GM18508 (cell line): ENCODE data around the gene COQ5.
A peak's percentile ranks its signal among the peaks of the same experiment; 100 is the strongest.
"Not testable (repeated sequence)": the region's sequence is repeated elsewhere in the genome, so short reads cannot be mapped to it uniquely, and the experiment has no call there.

Experiments
- ATAC-seq: cut with Tn5 transposase; IDR thresholded peaks from one replicate; pipeline ENCODE4 v1.9.1; 2021; ENCODE audit warnings: moderate number of reproducible peaks; ENCODE audit not compliant: insufficient read depth, unreplicated experiment

Gene COQ5

DNA sequence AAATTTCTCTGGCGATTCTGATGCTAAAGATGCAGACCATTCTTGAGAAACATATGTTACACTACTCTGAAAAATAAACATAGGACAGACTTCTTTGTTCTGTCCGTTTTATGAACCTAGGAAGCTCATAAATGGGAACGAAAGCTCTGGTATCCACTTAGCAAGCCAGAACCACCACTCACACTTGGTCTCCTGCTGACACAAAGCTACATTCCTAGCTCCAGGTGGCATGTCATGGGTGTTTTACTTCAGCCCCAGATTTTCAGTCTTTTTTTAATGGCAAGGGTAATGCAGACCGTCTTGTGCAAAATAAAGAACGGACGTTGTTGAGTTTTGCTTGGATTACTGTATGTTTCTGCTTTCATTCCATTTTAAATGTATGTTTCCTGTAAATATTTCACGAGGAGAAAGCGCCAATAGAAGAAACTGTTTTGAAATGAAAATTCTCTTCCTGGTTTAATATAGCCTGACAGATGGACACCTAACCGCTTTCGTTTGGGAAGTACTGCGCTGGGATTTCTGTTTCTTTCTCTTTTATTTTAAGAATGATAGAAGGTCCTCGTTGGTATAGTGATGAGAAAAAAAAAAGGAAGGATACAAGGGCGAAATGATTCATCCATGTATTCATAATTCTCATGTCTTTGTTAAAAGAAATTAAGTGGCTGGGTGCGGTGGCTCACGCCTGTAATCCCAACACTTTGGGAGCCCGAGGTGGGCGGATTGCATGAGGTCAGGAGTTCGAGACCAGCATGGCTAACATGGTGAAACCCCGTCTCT is 871 bp upstream of the COQ5 start:
- no peak for ATAC-seq

DNA sequence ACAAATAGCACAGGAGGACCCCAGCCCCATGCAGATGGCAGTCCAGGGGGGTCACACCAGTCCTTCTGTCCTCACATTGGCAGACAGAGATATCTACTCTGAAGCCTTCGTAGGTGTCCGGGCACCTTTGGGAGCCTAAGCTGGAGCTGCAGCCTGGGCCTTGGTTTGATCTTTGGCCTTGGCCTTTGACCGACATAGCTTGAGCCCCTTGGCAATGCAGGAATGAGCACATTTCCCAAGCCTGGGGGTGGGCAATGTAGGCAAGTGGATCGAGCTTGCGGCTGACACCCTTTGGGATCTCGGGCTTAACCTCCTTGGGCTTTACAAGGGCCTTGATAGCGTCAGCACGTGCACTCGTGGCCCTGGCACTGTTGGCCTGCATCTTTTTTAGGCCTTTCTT is 6.4 kb downstream of the COQ5 start:
- no peak for ATAC-seq

DNA sequence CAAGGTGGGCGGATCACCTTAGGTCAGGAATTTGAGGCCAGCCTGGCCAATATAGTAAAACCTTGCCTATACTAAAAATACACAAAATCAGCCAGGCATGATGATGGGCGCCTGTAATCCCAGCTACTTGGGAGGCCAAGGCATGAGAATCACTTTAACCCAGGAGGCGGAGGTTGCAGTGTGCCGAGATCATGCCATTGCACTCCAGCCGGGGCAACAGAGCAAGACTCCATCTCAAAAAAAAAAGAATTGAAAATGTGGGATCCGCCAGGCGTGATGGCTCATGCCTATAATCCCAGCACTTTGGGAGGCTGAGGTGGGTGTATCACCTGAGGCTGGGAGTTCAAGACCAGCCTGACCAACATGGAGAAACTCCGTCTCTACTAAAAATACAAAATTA is 9.6 kb downstream of the COQ5 start:
- not testable (repeated sequence) for ATAC-seq

DNA sequence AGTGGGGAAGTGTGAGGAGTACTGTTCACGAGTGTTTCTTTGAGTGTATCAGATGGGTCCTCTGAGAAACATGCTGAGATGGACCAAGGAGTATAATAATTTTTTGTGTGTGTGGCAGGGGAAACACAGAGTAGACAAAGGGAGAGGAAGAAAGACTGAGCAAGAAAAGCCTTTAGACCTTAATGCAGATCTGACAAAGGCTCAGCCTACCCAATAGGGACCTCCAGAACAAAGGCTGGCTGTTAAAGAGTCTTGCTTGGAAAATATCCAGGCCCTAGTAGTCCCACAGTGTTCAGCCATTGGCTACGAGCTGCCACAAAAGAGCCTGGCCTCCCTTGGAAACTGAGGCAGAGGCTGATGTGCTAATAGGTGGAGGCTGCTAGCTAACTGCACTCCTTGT is 13.5 kb downstream of the COQ5 start:
- ATAC-seq, result no peak

DNA sequence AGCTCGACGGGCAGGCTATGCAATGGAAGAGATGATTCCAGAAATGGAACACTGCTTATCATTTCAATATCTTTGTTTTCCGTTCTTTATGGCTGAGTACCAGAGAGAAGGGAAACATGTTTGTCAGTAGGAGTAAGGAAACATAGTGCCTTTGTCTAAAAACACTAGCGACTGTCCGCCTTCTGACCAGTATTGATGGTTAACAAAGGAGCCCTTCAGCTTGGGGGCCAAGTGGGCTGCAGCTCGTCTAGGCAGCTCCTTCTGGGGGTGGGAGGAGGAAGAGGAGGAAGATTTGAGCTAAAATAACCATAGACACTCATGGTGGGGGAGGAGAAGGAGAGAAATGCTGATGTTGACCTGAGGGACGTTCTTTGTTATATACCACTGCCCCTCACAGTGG is 15.0 kb downstream of the COQ5 start:
- no peak for ATAC-seq

DNA sequence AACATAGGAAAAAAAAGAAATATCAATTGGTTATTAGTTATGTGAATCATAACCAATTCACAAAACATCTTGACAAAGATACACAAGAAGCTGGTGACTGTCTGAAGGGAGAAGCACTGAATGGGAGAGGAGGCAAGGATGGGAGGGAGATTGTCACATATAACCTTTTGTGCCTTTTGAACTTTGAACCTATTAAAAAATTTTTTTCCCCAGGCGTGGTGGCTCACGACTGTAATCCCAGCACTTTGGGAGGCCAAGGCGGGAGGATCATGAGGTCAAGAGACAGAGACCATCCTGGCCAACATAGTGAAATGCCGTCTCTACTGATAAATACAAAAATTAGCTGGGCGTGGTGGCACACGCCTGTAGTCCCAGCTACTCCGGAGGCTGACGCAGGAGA is 20.4 kb downstream of the COQ5 start:
- ATAC-seq, result no peak

DNA sequence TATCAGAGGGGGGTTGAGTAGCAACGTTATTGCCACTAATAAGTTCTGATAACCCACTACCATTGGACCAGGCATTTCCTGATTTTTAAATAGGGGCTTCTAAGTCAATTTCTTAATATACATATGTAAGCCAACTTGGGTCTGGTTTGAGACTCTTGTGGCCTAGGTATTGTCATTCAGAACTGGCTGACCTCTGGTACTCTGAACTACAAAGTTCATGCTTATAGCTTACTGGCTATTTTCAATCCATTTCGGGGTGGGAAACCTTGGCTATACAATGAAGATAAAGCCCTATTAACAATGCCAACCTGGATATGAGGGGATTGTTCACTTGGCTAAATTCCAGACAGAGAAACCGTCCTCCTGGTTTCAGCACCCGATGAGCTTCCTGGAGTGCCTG is 24.4 kb downstream of the COQ5 start:
- no peak for ATAC-seq

DNA sequence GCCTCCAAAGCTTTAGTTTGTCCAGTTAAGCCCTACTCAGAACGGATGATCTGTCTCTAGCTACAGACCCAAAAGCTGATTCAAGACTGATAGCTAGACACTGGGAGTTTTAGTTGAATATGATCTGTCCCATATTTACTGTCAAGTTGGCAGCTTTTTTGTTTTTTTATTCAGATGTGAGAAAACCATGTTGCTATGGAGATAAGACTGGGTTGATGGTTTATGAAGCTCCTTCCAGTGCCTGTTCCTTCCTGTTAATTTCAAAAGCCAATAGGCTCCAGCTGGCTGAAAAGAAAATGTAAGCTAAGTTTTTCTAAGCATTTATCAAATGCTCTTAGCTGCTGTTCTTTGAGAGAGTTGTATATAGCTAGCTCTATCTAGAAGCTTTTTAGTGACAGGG is 28.4 kb downstream of the COQ5 start:
- ATAC-seq, result no peak

DNA sequence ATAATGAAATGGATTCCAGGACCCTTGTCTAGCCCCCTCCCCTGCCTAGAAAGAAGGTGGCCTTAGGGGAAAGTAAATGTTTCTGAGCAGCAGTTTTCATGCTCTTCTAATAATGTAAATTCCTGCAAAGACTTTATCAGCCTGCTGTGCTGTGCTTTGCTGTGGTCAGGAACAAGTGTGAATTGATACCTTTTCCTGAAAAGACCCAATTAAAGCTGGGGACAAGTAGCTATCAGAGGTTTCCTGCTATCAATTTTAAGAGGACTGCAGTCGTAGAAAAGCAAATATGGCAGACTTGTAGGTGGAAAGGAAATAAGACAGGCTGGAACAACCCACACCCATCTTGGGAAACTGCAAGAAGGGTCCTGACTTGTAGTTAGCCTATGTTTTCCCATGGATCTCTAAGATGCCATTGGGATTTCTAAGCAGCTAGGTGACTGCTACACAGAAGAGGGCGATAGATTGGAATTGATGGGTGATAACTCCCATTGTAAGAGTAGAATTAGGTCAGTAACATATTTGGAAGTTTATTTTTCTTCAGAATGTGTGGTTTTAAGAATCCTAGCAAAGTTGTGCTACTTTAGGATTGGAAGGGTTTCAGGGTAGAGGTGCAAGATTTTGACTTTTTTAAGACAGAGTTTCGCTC is 30.0 kb downstream of the COQ5 start:
- no peak for ATAC-seq

DNA sequence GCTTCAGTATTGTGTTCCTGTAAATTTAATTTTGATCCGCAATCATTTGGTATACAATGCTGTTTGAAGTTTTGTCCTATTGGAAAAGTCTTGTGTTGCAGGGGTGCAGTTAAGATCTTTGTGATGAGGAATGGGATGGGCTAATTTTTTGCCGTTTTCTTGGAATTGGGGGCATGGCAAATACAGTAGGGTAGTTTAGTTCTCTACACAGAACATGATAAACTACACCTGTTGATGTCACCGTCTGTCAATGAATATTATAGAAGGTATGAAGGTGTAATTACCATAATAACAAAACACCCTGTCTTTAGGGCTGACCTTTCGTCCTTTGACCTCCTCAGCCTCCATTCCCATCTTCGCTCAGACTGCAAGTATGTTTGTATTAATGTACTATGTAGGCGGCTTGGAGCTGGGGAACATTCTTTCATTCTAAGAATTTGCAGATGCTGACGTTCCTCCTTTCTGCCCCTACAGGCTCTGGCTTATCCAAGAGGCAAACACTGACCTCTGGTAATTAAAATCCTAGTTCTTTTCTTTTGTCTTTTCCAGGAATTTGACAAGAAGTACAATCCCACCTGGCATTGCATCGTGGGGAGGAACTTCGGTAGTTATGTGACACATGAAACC is 31.3 kb downstream of the COQ5 start:
- no peak for ATAC-seq

DNA sequence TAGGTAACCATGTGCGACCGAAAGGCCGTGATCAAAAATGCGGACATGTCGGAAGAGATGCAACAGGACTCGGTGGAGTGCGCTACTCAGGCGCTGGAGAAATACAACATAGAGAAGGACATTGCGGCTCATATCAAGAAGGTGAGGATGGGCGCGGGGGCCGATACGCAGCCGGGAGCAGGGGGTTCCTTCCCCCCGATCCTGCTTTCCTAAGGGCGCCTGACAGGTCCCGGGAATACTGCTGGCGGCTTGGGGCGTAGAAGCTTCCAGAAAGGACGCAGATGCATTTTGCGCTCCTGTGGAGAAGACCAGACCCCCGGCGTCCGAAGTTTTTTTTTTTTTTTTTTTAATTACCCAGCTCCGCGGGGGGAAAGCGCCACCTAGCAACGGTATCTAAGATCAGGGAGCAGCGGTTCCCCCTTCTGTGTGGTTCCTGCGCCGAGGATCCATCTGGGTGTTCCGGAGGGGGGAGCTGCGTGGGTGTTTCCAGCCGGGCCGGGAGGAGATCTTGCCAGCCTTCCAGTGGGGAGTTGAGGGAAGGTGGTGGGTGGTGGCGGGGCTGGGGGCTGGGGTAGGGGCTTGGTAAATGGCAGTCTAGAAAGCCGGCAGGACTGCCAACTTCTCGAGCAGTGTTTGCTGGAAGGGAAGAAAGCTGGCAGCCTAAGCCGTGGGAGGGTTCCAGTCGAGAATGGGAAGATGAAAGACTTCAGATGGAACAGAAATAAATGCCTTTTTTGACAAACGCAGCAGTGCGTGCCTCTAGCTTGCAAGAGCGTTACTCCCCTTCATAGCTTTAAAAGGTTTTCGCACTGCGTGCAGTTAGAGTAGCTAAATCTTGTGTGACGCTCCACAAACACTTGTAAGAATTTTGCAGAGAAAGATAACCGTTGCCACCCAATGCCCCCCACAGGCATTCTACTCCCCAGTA is 32.3 kb downstream of the COQ5 start:
- ATAC-seq, result no peak

DNA sequence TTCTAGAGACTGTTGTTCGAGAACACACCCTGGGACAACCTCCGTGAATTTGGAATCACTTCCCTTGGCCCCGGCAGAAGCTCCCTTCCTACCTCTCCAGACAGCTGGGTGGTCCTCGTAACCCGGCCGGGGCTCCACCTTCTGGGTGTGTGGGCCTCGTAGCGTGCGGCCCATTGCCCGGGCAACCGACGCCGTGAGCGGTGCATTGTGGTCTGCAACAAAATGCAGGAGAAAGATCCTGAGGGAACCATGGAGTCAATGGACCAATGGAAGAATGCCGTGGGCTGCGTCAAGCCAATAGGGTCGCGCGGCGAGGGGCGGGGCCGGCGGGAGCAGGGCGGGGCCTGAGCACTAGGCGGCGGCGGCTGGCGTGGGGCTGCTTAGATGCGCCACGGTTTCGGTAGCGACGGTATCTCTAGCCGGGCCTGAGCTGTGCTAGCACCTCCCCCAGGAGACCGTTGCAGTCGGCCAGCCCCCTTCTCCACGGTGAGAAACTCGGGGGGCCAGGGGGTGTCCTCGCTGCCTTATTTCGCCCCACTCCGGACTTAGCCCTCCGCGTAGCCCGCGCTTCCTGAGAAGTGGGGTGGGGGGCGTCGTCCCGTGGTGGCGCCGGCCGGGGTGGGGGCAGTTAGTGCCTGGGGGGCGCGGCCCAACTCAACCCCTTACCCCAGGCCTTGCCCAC is 33.1 kb downstream of the COQ5 start, which contains the start of gene DYNLL1:
DYNLL1 (plus strand) TSS at position 383 of the 682 bp plus-strand sequence. CDS start 309 bp downstream, outside the sequence.
- peak; percentile 84 for ATAC-seq

DNA sequence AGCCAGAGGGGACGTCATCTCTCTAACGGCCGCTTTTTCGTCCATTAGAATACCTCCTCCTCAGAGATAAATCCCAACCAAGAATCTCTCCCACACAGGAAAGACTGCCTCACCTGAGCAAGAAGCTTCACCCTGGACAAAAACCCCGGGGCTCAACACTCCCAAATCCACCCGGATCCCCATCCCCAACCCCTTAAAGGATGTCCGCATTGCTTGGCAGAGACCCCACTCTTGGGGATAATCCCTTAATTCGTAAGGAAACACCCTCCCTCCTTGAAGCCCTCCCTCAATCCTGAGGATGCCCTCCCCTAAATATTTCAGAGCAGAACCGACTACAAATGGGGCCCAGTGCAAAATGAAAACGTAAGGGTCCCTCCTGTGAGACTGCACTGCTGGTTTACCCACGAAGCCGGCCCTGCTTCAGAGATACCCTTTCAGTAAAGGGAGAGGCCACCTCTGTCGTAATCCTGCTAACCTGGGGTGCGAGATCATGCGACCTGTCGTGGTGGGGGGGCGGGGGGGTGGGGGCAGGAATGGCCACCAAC is 33.7 kb downstream of the COQ5 start:
- ATAC-seq, result no peak

DNA sequence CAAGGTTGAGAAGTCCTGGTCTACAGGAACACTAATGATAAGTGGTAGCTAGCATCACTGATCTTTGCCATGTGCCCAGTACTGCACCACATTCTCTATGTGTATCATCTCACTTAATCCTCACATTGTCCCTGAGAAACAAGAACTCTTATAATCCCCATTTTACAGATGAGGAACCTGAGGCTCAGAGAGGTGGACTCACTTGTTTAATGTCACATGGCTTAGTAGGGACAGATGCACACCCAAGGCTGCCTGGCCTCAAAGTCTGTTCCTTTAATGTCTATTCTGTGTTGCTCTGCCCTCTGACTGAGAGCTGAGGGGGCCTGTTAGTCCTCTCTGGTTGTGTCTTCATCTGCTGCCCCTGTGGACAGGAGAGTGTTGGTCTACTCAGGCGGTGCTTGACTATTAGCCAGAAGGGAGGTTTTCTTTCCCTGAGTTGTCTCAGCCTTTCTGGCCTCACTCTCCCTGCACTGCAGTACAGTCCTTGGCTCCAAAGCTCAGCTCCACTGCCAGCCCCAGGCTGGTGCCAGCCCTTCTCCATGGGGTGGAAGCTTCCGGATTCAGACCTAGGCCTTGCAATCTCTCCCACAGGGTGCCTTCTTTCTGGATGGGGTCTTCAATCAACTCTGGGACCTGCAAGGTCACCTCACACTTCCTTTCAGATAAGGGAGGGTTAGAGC is 38.0 kb downstream of the COQ5 start:
- no peak for ATAC-seq

DNA sequence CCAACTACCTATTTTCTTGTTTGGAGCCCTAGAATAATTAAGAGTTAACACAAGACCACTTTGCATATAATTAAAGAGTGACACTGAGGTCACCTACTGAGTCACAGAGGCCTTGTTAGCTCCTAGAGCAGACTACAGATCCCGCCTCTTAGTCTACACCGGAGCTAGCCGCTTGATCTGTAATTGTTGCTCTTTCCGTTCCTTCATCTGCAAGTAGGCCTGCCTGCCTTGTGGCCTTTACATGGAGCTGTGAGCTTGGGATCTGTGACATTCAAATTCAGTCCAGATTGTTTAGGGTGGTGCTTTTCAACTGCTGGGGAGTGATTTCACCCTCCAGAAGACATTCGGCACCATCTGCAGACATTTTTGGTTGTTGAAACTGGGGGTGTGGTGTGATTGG is 38.6 kb downstream of the COQ5 start:
- ATAC-seq, result no peak

DNA sequence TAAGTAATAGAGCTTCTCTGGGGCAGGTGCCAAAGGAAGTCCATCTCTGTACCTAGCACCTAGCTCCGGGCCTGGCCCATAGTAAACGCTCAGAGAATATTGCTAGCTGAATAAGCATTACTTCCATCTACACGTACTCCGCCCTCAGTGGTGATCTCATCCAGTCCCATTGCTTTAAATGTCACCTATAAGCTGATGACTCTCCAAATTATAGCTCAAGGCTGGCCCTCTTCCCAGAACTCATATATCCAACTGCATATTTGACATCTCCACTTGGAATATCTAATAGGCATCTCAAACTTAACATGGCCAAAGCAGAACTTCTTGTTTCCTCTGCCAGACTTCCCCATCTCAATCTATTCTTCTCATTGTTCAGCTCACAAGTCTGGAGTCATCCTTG is 39.9 kb downstream of the COQ5 start:
- ATAC-seq, result no peak

DNA sequence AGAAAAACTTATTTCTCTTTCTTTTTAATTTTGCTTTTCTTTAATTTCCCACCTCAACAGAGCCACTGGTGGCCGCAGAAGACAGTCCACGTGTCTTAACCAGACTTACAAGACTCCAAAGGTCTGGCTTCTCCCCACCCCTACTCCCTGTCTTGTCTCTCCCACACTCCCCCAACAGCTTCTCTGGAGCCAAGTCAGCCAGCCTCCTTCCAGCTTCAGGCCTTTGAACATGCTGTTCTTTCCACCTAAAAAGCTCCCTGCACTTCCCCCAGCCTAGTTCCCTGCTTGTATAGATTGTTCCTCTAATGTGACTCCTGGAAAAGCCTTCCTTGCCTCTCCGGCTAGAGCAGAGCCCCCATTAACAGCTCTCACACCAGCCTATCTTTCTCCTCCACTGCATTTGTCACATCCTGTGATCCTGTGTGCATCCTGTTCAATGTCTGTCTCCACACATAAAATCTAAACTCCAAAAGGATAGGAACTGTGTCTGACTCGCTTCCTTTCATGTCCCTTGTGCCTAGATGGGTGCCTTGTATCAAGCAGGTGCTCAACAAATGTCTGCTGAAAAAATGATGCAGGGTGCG is 40.8 kb downstream of the COQ5 start:
- no peak for ATAC-seq

DNA sequence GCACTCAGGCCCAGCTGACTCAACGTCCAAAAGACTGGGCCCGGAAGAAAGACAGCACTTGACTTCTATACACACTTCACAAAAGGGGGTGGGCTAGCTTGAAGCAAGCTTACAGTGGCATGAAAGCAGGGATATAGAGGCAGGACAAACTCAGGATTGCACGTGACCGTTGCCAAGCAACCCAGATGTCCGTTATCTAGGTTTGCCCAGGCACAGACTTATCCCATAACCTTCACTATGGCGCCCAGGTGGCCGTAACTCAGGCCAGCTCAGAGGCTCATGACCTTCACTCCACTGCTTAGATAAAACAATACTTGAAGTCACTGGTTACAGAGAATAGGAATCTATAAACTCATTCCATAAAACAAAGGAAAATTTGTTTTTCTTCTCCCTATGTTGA is 41.4 kb downstream of the COQ5 start:
- ATAC-seq, result not testable (repeated sequence)
